Common myeloid progenitor, CD34-positive (primary cell): Measurements from ENCODE around the gene RAD23B.

ENCODE experiments used
- CTCF ChIA-PET: fragments of 350-600 bp; sonication (Branson Sonifier 250); formaldehyde crosslinking; loops from one replicate; lab custom pipeline; 2021; ENCODE audit warnings: antibody characterized with exemption; lab: Charles Lee
- POLR2A ChIA-PET: fragments of 350-600 bp; sonication (Branson Sonifier 250); formaldehyde crosslinking; loops from one replicate; lab custom pipeline; 2021; ENCODE audit warnings: antibody characterized with exemption; lab: Charles Lee
- DNase-seq, 3 donors: peaks; one replicate each; pipeline versions ENCODE4 v3.0.0 to v3.0.0-alpha.2; 2013
- H3K27ac ChIP-seq, 2 experiments: 1 replicate in 1 of 2; 2 replicates in 1 of 2; pipeline ENCODE4 v1.7.0; 2013; ENCODE audit warnings: inconsistent platforms in 2 of 2, low read length in 2 of 2, mild to moderate bottlenecking in 2 of 2, low read depth in 1 of 2, moderate library complexity in 1 of 2; ENCODE audit not compliant: severe bottlenecking in 2 of 2, insufficient read depth in 1 of 2, poor library complexity in 1 of 2
- H3K27me3 ChIP-seq, 5 experiments: replicated peaks in 2 of 5; 1 replicate in 3 of 5; 2 replicates in 2 of 5; pipeline versions ENCODE4 v1.6.1 to v1.7.0; 2013; ENCODE audit warnings: low read length in 4 of 5, mild to moderate bottlenecking in 2 of 5, moderate library complexity in 2 of 5, inconsistent platforms in 1 of 5; ENCODE audit not compliant: insufficient read depth in 5 of 5, control insufficient read depth in 4 of 5
- H3K36me3 ChIP-seq, 4 experiments: 1 replicate in 2 of 4; 2 replicates in 2 of 4; pipeline versions ENCODE4 v1.6.1 to v1.7.0; 2013; ENCODE audit warnings: low read length in 3 of 4, control low read depth in 1 of 4, mild to moderate bottlenecking in 1 of 4; ENCODE audit not compliant: control insufficient read depth in 4 of 4, insufficient read depth in 4 of 4
- H3K4me1 ChIP-seq, 4 experiments: 1 replicate in 3 of 4; 2 replicates in 1 of 4; pipeline versions ENCODE4 v1.6.1 to v1.7.1; 2013; ENCODE audit warnings: low read length in 3 of 4, mild to moderate bottlenecking in 3 of 4, control low read depth in 1 of 4, inconsistent platforms in 1 of 4, moderate library complexity in 1 of 4; ENCODE audit not compliant: control insufficient read depth in 4 of 4, insufficient read depth in 4 of 4; ENCODE audit errors: control extremely low read depth in 1 of 4
- H3K4me3 ChIP-seq, 7 experiments: 1 replicate in 4 of 7; 2 replicates in 3 of 7; pipeline versions ENCODE4 v1.5.1 to v1.7.0; 2013; ENCODE audit warnings: mild to moderate bottlenecking in 7 of 7, low read length in 6 of 7, moderate library complexity in 6 of 7, inconsistent platforms in 2 of 7, low read depth in 2 of 7, control low read depth in 1 of 7; ENCODE audit not compliant: insufficient read depth in 4 of 7, control insufficient read depth in 1 of 7; ENCODE audit errors: extremely low read depth in 1 of 7
- H3K9me3 ChIP-seq, 5 experiments: 1 replicate in 4 of 5; 2 replicates in 1 of 5; pipeline versions ENCODE4 v1.6.1 to v1.7.1; 2013; ENCODE audit warnings: low read length in 4 of 5, mild to moderate bottlenecking in 2 of 5, inconsistent platforms in 1 of 5, low read depth in 1 of 5, moderate library complexity in 1 of 5; ENCODE audit not compliant: control insufficient read depth in 4 of 5, insufficient read depth in 2 of 5; ENCODE audit errors: control extremely low read depth in 1 of 5
- WGBS: methylation state at CpG from one replicate; pipeline ENCODE4 v1.1.5; 2013; ENCODE audit not compliant: insufficient coverage; 5-methylcytosine and 5-hydroxymethylcytosine counted together

RAD23B gene

DNA sequence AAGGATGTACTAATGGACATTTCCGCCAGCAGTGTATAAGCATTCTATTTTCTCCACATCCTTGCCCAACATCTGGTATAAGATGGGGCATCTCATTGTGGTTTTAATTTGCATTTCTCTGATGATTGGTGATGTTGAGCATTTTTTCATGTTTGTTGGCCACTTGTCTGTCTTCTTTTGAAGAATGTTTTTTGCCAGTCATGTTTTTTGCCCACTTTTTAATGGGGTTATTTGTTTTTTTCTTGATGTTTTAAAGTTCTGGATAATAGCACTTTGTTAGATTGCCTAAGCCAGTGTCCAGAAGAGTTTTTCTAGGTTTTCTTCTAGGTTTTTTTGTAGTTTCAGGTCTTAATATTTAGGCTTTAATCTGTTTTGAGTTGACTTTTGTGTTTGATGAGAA lies 31.7 kb downstream of the RAD23B start:
- no peak for DNase-seq
- POLR2A ChIA-PET: no interaction called here
- Histone ChIP-seq H3K9me3 (no peaks in the 10 kb centered on the region), H3K27me3 (no peaks in the 10 kb centered on the region), H3K4me1 (peaks cover 0 to 6% (median under 1%) of the 10 kb centered on the region in 4 experiments), H3K36me3 (peaks cover 11 to 77% (median 32%) of the 10 kb centered on the region in 4 experiments), H3K27ac (no peak overlapping the region), H3K4me3 (no peak overlapping the region)
- CTCF ChIA-PET: no interaction called here
- WGBS: no CpG with 5 or more reads among the region's 1 CpG

DNA sequence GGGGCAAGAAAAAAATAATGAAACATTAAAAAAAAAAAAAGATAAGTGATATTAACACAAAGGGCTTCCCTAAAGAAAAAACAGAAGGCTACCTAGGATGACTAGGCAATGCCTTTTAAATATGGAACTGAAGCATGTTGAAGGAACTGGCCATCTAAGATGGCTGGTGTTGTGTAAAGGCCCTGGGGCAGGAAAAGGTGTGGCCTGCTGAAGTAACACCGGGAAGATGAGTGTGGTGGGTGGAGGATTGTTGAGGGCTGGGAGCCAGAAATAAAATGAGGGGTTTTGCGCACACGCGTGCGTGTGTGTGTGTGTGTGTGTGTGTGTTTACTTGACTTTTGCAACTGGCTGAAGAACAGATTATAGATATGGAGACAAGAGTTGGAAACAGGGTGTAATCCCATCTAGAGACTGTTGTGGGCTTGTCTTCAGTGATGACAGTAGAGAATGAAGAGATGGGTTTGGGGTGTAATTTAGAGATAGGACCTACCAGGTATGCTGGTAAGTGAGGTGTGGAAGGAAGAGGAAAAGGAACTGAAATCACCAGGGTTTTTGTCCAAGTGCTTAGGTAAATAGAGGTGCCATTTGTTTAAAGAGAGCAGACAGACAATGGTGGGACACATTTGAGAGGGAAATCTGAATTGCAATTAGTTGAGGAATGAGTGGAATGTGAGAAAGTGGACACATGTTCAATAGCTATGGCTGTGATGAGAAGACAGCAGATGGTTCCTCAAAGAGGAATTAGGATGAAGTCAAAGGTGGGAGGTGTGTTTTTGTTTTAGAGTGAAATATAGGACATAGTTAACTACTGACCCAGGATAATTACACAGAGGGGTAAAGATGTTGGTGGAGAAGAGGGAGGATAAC lies 33.9 kb downstream of the RAD23B start:
- no peak overlapping the region for H3K4me3 ChIP-seq
- POLR2A ChIA-PET: no interaction called here
- peaks cover 19 to 70% (median 34%) of the 10 kb centered on the region in 4 experiments for H3K36me3 ChIP-seq
- DNase-seq: peak in 1 of 3 donors; percentile 10
- H3K4me1 ChIP-seq: no peaks in the 10 kb centered on the region
- H3K9me3 ChIP-seq: no peaks in the 10 kb centered on the region
- H3K27ac ChIP-seq: no peak overlapping the region
- CTCF ChIA-PET: interaction anchor here (1.1 to 1.3 kb wide), 2 partner anchors 16 to 24 kb away, joined by 3 to 6 read pairs; no protein-coding TSS in a partner anchor
- WGBS: 85% methylated on average over 5 of the region's 5 CpGs
- H3K27me3 ChIP-seq: no peaks in the 10 kb centered on the region

DNA sequence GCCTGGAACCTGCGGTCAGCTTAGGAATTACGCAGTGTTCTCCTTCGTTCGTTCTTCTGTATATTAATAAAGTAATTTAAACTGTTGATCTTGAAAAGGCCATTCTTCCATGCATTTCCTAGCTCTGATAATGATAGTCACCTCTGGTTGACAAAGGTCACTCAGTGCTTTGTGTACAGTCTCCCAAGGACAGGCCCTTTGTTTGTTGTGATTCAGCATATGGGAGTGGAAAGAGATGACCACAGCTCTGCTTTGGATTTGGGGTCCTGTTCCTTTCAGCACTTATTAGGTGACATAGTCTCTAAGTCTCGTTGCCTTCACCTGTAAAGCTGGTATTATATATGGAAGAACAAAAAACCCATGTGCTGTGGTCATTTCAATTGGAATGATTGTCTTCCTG lies 39.6 kb downstream of the RAD23B start:
- ChIA-PET POLR2A (no interaction called here), CTCF (interaction anchor here (0.6 to 1.1 kb wide), 3 partner anchors 12 to 83 kb away, joined by 3 to 4 read pairs (median 3); no protein-coding TSS in a partner anchor)
- Histone ChIP-seq H3K27ac (no peak overlapping the region), H3K4me1 (no peaks in the 10 kb centered on the region), H3K27me3 (no peaks in the 10 kb centered on the region), H3K9me3 (peaks cover 0 to 8% (median 0%) of the 10 kb centered on the region in 5 experiments), H3K4me3 (no peak overlapping the region), H3K36me3 (peaks cover 28 to 66% (median 46%) of the 10 kb centered on the region in 4 experiments)
- no CpG with 5 or more reads among the region's 5 CpGs for WGBS
- DNase-seq: no peak

DNA sequence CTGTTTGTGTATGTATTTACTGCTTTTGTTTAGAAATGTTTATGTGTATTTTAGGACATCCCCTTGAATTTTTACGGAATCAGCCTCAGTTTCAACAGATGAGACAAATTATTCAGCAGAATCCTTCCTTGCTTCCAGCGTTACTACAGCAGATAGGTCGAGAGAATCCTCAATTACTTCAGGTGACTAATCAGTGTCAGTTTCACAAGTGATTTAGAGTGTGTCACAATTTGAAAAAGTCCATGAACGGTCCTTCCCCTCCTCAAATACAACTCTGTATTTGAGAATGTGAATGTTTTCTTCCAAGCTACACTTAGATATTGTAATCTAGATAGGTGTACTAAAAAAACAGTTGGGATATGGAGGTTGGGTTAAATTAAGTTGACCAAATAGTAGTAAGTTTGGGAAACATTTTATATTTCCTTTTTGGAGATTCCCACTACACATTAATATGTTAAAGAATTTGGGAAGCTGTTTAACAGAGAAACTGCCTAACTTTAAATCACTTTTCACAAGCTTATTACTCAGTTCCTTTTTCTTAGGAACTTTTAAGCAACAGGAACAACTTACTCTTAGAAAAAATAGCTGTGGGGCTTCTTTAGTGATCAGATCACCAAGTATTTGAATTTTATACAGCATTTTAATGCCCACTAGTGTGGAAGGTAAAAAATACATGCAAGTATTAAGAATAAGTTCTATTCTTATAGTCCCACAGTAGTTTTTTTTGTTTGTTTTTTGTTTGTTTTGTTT lies 40.9 kb downstream of the RAD23B start:
- no peak overlapping the region for H3K27ac ChIP-seq
- DNase-seq: no peak
- H3K36me3 ChIP-seq: peaks cover 31 to 65% (median 48%) of the 10 kb centered on the region in 4 experiments
- 100% methylated on average over 1 of the region's 4 CpGs for WGBS
- H3K4me3 ChIP-seq: no peak overlapping the region
- no peaks in the 10 kb centered on the region for H3K4me1 ChIP-seq
- H3K9me3 ChIP-seq: peaks cover 0 to 8% (median 0%) of the 10 kb centered on the region in 5 experiments
- H3K27me3 ChIP-seq: no peaks in the 10 kb centered on the region
- ChIA-PET POLR2A (interaction anchor here (0.7 kb wide), 1 partner anchor 11 kb away, joined by 3 read pairs; no protein-coding TSS in a partner anchor), CTCF (interaction anchor here (0.8 to 1.2 kb wide), 2 partner anchors 14 to 43 kb away, joined by 3 to 4 read pairs; no protein-coding TSS in a partner anchor)

DNA sequence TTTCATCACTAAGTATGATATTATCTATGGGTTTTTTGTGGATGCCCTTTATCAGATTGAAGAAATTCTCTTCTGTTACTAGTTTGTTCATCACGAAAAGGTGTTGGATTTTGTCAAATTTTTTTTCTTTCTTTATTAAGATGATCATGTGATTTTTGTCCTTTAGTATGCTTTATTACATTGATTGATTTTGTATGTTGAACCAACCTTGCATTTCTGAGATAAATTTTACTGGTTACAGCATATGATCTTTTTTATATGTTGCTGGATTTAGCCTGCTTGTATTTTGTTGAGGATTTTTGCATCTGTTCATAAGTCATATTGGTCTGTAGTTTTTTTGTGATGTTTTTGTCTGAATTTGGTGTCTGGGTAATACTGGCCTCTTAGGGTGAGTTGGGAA lies 42.8 kb downstream of the RAD23B start:
- no peaks in the 10 kb centered on the region for H3K27me3 ChIP-seq

DNA sequence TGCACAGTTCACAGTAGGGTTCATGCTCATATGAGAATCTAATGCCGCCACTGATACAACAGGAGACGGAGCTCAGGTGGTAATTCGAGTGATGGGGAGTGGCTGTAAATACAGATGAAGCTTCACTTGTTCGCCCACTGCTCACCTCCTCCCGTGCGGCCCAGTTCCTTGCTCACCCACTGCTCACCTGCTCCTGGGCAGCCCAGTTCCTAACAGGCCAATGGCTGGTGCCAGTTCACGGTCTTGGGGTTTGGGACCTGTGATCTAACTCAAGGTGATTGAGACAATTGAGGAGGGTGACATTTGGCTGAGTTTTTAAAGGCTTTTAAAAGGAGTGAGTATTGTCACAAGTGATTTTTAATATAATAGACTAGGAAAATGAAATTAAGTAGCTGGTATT lies 45.4 kb downstream of the RAD23B start:
- no peak for DNase-seq

More for the DNA sequence above, 42.8 kb downstream of the RAD23B start:
- CTCF ChIA-PET: no interaction called here
- POLR2A ChIA-PET: no interaction called here
- Histone ChIP-seq H3K4me3 (no peak overlapping the region), H3K4me1 (no peaks in the 10 kb centered on the region), H3K36me3 (peaks cover 28 to 70% (median 52%) of the 10 kb centered on the region in 4 experiments), H3K9me3 (peaks cover 0 to 8% (median 0%) of the 10 kb centered on the region in 5 experiments), H3K27ac (no peak overlapping the region)
- peak in 1 of 3 donors; percentile 31 for DNase-seq
- WGBS: no CpG with 5 or more reads among the region's 1 CpG

More for the DNA sequence above, 45.4 kb downstream of the RAD23B start:
- ChIA-PET POLR2A (no interaction called here), CTCF (interaction anchor here (3.3 kb wide), 1 partner anchor 13 kb away, joined by 22 read pairs; no protein-coding TSS in a partner anchor)
- 96% methylated on average over 4 of the region's 7 CpGs for WGBS
- peaks cover 20 to 75% (median 52%) of the 10 kb centered on the region in 4 experiments for H3K36me3 ChIP-seq
- H3K27ac ChIP-seq: no peak overlapping the region
- no peaks in the 10 kb centered on the region for H3K4me1 ChIP-seq
- no peaks in the 10 kb centered on the region for H3K27me3 ChIP-seq
- no peak overlapping the region for H3K4me3 ChIP-seq
- peaks cover 0 to 8% (median 0%) of the 10 kb centered on the region in 5 experiments for H3K9me3 ChIP-seq
